ENCODE data around the gene RIPPLY3.
"Not testable (repeated sequence)": the region's sequence is repeated elsewhere in the genome, so short reads cannot be mapped to it uniquely, and the experiment has no call there.

Gene RIPPLY3

GRCh38 chr21:37026499-37026898 is 20.0 kb downstream of the RIPPLY3 start:
- FAIRE-seq = no peak

- FAIRE-seq = no peak
Observed at GRCh38 chr21:37028570-37028969, 22.1 kb downstream of the RIPPLY3 start.

- no peak for FAIRE-seq
Observed at GRCh38 chr21:37030864-37031263, 24.4 kb downstream of the RIPPLY3 start.

GRCh38 chr21:37032293-37032692 is 25.8 kb downstream of the RIPPLY3 start:
- no peak for FAIRE-seq

- no peak for FAIRE-seq
Observed at GRCh38 chr21:37032877-37033471, 26.5 kb downstream of the RIPPLY3 start.

GRCh38 chr21:37034394-37034793 is 27.9 kb downstream of the RIPPLY3 start:
- not testable (repeated sequence) for FAIRE-seq

GRCh38 chr21:37036177-37036576 is 29.7 kb downstream of the RIPPLY3 start:
- no peak for FAIRE-seq

GRCh38 chr21:37039411-37040075 is 33.0 kb downstream of the RIPPLY3 start:
- FAIRE-seq = no peak

- no peak for FAIRE-seq
Observed at GRCh38 chr21:37040212-37040611, 33.7 kb downstream of the RIPPLY3 start.

- FAIRE-seq = no peak
Observed at GRCh38 chr21:37041706-37042271, 35.3 kb downstream of the RIPPLY3 start.

GRCh38 chr21:37043818-37044217 is 37.3 kb downstream of the RIPPLY3 start:
- FAIRE-seq = no peak

- no peak for FAIRE-seq
Observed at GRCh38 chr21:37044643-37045042, 38.1 kb downstream of the RIPPLY3 start.

GRCh38 chr21:37045149-37045548 is 38.6 kb downstream of the RIPPLY3 start:
- FAIRE-seq = no peak

GRCh38 chr21:37045556-37045955 is 39.1 kb downstream of the RIPPLY3 start:
- FAIRE-seq = no peak

GRCh38 chr21:37047079-37047478 is 40.6 kb downstream of the RIPPLY3 start:
- FAIRE-seq = no peak

- not testable (repeated sequence) for FAIRE-seq
Observed at GRCh38 chr21:37049741-37050140, 43.2 kb downstream of the RIPPLY3 start.

GRCh38 chr21:37055271-37055855 is 48.9 kb downstream of the RIPPLY3 start:
- FAIRE-seq = no peak

GRCh38 chr21:37057614-37058013 is 51.1 kb downstream of the RIPPLY3 start:
- FAIRE-seq = no peak

- no peak for FAIRE-seq
Observed at GRCh38 chr21:37058261-37058660, 51.8 kb downstream of the RIPPLY3 start.

GRCh38 chr21:37059181-37059580 is 52.7 kb downstream of the RIPPLY3 start:
- no peak for FAIRE-seq

- FAIRE-seq = no peak
Observed at GRCh38 chr21:37060296-37060695, 53.8 kb downstream of the RIPPLY3 start.

GRCh38 chr21:37061926-37062592 is 55.6 kb downstream of the RIPPLY3 start:
- FAIRE-seq = no peak

GRCh38 chr21:37062593-37062935 is 56.1 kb downstream of the RIPPLY3 start:
- FAIRE-seq = no peak

- FAIRE-seq = no peak
Observed at GRCh38 chr21:37063433-37063832, 56.9 kb downstream of the RIPPLY3 start.
